PC-3 (cell line): ENCODE results near the gene TSN.

Experiments
- CTCF ChIP-seq: fragments of 300-600 bp; sonication (generic); conservative IDR thresholded peaks from 2 replicates; pipeline ENCODE4 v1.5.1; 2017; ENCODE audit warnings: antibody characterized with exemption, low read depth, mild to moderate bottlenecking, low read length
- EZH2 ChIP-seq: fragments of 300-600 bp; sonication (generic); IDR thresholded peaks from one replicate; pipeline ENCODE4 v1.6.1; 2017; ENCODE audit warnings: antibody characterized with exemption, mild to moderate bottlenecking, low read length; ENCODE audit not compliant: unreplicated experiment
- EZH2phosphoT487 ChIP-seq: fragments of 300-600 bp; sonication (generic); IDR thresholded peaks from 2 replicates; pipeline ENCODE4 v1.6.1; 2018; ENCODE audit warnings: mild to moderate bottlenecking, antibody characterized with exemption, low read length, borderline replicate concordance

- no peak for TF ChIP-seq CTCF
- TF ChIP-seq EZH2: no peak
- TF ChIP-seq EZH2phosphoT487: no peak
Measured at GRCh38 chr2:121815216-121815615, 59.8 kb downstream of the TSN start.
